Measurements from ENCODE around the gene AFAP1L1.

The AFAP1L1 gene

GRCh38 chr5:149298163-149298562 lies 26.5 kb downstream of the AFAP1L1 start:
- Histone ChIP-seq H3K9me3 (ENCODE audit: control insufficient read depth, insufficient read depth, low read depth, low read length) (no peaks in the 10 kb centered on the region), H3K4me1 (ENCODE audit: control insufficient read depth, insufficient read depth, low read length) (no peaks in the 10 kb centered on the region), H3K27ac (ENCODE audit: extremely low read depth, low read depth, low read length) (no peak overlapping the region), H3K36me3 (ENCODE audit: control insufficient read depth in 2 of 2, insufficient read depth in 1 of 2, low read length in 2 of 2) (no peaks in the 10 kb centered on the region), H3K4me3 (ENCODE audit: low read depth, low read length) (no peak overlapping the region)
- ChIA-PET POLR2A (no interaction called here), CTCF (interaction anchor here (0.8 to 2.5 kb wide), 4 partner anchors 16 to 74 kb away, joined by 3 to 6 read pairs (median 5); no protein-coding TSS in a partner anchor)
- TF ChIP-seq HIC1 (tag by site-specific recombination; IDR thresholded peaks at IDR 0.05): no peak
- TF ChIP-seq ZNF398 (tag by site-specific recombination; IDR thresholded peaks at IDR 0.05): no peak
- no peak for TF ChIP-seq ZNF558 (tag by site-specific recombination; IDR thresholded peaks at IDR 0.05)
- no peak for TF ChIP-seq ZNF112 (tag by site-specific recombination; IDR thresholded peaks at IDR 0.05)

- CTCF ChIA-PET: interaction anchor here (0.8 to 2.5 kb wide), 3 partner anchors 17 to 73 kb away, joined by 3 to 6 read pairs (median 4); no protein-coding TSS in a partner anchor
- 0 out of 2 replicates have a peak, but pooled peaks have one; percentile 7 for TF ChIP-seq GLIS1 (tag by site-specific recombination; IDR thresholded peaks at IDR 0.05)
- TF ChIP-seq ZNF645 (tag by site-specific recombination; IDR thresholded peaks at IDR 0.05): no peak
- no peaks in the 10 kb centered on the region for H3K36me3 ChIP-seq (ENCODE audit: control insufficient read depth in 2 of 2, insufficient read depth in 1 of 2, low read length in 2 of 2)
- no peaks in the 10 kb centered on the region for H3K9me3 ChIP-seq (ENCODE audit: control insufficient read depth, insufficient read depth, low read depth, low read length)
- POLR2A ChIA-PET: no interaction called here
- H3K4me1 ChIP-seq (ENCODE audit: control insufficient read depth, insufficient read depth, low read length): no peaks in the 10 kb centered on the region
- no peak overlapping the region for H3K27ac ChIP-seq (ENCODE audit: extremely low read depth, low read depth, low read length)
- H3K4me3 ChIP-seq (ENCODE audit: low read depth, low read length): no peak overlapping the region
These were observed 27.3 kb downstream of the AFAP1L1 start for GRCh38 chr5:149298842-149299404.

GRCh38 chr5:149299451-149300054 lies 27.9 kb downstream of the AFAP1L1 start:
- TF ChIP-seq KLF1 (tag by site-specific recombination; IDR thresholded peaks at IDR 0.05): peak; percentile 73
- TF ChIP-seq PBX3 (CRISPR knock-in tag; IDR thresholded peaks at IDR 0.05): no peak
- TF ChIP-seq ZFHX2 (tag by site-specific recombination; conservative IDR thresholded peaks at IDR 0.05): peak; percentile 94
- TF ChIP-seq ZNF18 (tag by site-specific recombination; IDR thresholded peaks at IDR 0.05): no peak
- TF ChIP-seq EGR2 (tag by site-specific recombination; IDR thresholded peaks at IDR 0.05; ENCODE audit: low read depth): peak; percentile 98
- no peak for TF ChIP-seq ZNF658 (tag by site-specific recombination; IDR thresholded peaks at IDR 0.05)
- peak; percentile 44; the same call in 1 of the 2 replicates for TF ChIP-seq ZNF157 (tag by site-specific recombination; IDR thresholded peaks at IDR 0.05)
- no peak for TF ChIP-seq ZNF514 (tag by site-specific recombination; IDR thresholded peaks at IDR 0.05)
- no peaks in the 10 kb centered on the region for H3K9me3 ChIP-seq (ENCODE audit: control insufficient read depth, insufficient read depth, low read depth, low read length)
- no peaks in the 10 kb centered on the region for H3K36me3 ChIP-seq (ENCODE audit: control insufficient read depth in 2 of 2, insufficient read depth in 1 of 2, low read length in 2 of 2)
- no peaks in the 10 kb centered on the region for H3K4me1 ChIP-seq (ENCODE audit: control insufficient read depth, insufficient read depth, low read length)
- H3K4me3 ChIP-seq (ENCODE audit: low read depth, low read length): no peak overlapping the region
- ChIA-PET CTCF (interaction anchor here (2.5 kb wide), 1 partner anchor 68 kb away, joined by 6 read pairs; no protein-coding TSS in a partner anchor), POLR2A (no interaction called here)
- no peak overlapping the region for H3K27ac ChIP-seq (ENCODE audit: extremely low read depth, low read depth, low read length)

Measured in HEK293 (cell line).